ENCODE results near the gene STK10. TPM values are rescaled to one million over a fixed set of nuclear protein-coding genes. Genes with fewer than 3 reads are reported as not detected.

STK10 gene
- total RNA-seq, 1 experiment from 2014 or later, result 22.9 TPM

- ChIA-PET POLR2A (no interaction called here), CTCF (no interaction called here), RAD21 (ENCODE audit: low non-redundant PET in 1 of 2, low total read pairs in 2 of 2, uncharacterized antibody in 2 of 2, unreplicated experiment in 2 of 2) (no interaction called here)
- no peaks in the 10 kb centered on the region for H4K20me1 ChIP-seq (ENCODE audit: insufficient read depth)
- H3K4me3 ChIP-seq (replicated peaks in 1 of 2; ENCODE audit: low read depth in 1 of 2, low read length in 2 of 2), result no peak overlapping the region
- H3K9me3 ChIP-seq (ENCODE audit: control insufficient read depth in 1 of 2, insufficient read depth in 1 of 2, low read depth in 1 of 2, low read length in 2 of 2), result no peaks in the 10 kb centered on the region; a peak in 1 of 4 replicates
- no TSS peak for BruUV-seq (replicated peaks)
- TF ChIP-seq ZFX (IDR thresholded peaks at IDR 0.05) (no peak), SIN3A (IDR thresholded peaks at IDR 0.05; ENCODE audit: low read depth) (no peak), EZH2 (IDR thresholded peaks at IDR 0.05) (no peak), CTCF (IDR thresholded peaks at IDR 0.05 in 2 of 3, conservative IDR thresholded peaks at IDR 0.05 in 1 of 3; ENCODE audit: borderline replicate concordance in 1 of 3, insufficient read depth in 1 of 3, low read depth in 2 of 3, low read length in 2 of 3) (no peak), ELF1 (IDR thresholded peaks at IDR 0.05; ENCODE audit: borderline replicate concordance, low read depth) (no peak), SRF (IDR thresholded peaks at IDR 0.05; ENCODE audit: low read depth) (no peak), CBX3 (IDR thresholded peaks at IDR 0.05; ENCODE audit: low read depth) (no peak), ATF3 (IDR thresholded peaks at IDR 0.05) (no peak)
- H3K9me2 ChIP-seq (ENCODE audit: insufficient read depth), result no peaks in the 10 kb centered on the region
- no peak overlapping the region for H2AFZ ChIP-seq (ENCODE audit: low read depth, low read length, poor library complexity, severe bottlenecking)
- DNase-seq (ENCODE audit: low read depth, low spot score), result no peak
- no peak for ATAC-seq
- peaks cover 0 to 5% of the 10 kb centered on the region in 2 experiments; a peak in 1 of 4 replicates for H3K4me1 ChIP-seq (ENCODE audit: control insufficient read depth in 1 of 2, insufficient read depth in 2 of 2, low read length in 2 of 2)
- intact Hi-C loops (cut with micrococcal nuclease), result no loop called here
- H3K4me2 ChIP-seq (ENCODE audit: low read length), result no peak overlapping the region
- H3K9ac ChIP-seq (ENCODE audit: low read length), result no peak overlapping the region
- no peak overlapping the region for H3K27ac ChIP-seq (ENCODE audit: low read depth, low read length)
- peaks cover 2 to 4% of the 10 kb centered on the region in 2 experiments; a peak in 1 of 4 replicates for H3K36me3 ChIP-seq (ENCODE audit: control insufficient read depth in 1 of 2, insufficient read depth in 2 of 2, low read length in 2 of 2)
- no peaks in the 10 kb centered on the region for H3K79me2 ChIP-seq (ENCODE audit: insufficient read depth, low read length)
- H3K27me3 ChIP-seq (ENCODE audit: insufficient read depth, low read length), result no peaks in the 10 kb centered on the region
Observed at GRCh38 chr5:172118891-172119290, 69.1 kb downstream of the STK10 start.
